SK-N-SH (cell line): ENCODE data around the gene KLF18. TPM values are rescaled to one million over a fixed set of nuclear protein-coding genes. Genes with fewer than 3 reads are reported as not detected.

Source experiments
- CTCF ChIA-PET: fragments of 300-600, 350-600 bp; formaldehyde crosslinking; extraction: SDS; loops from one replicate; lab custom pipeline; 2021; lab: Yijun Ruan, JAX
- POLR2A ChIA-PET: fragments of 350-600 bp; sonication (Branson Sonifier 250); formaldehyde crosslinking; extraction: SDS; loops from one replicate; lab custom pipeline; 2020; ENCODE audit warnings: antibody characterized with exemption, inconsistent platforms; lab: Yijun Ruan, JAX
- DNase-seq: peaks from one replicate; pipeline ENCODE4 v3.0.0; 2012
- H2AFZ ChIP-seq: fragments of 200-600 bp; sonication (generic); 2 replicates; pipeline ENCODE4 v1.8.1; 2016; ENCODE audit warnings: antibody characterized with exemption, mild to moderate bottlenecking, low read depth
- H3F3A ChIP-seq: fragments of 200-600 bp; sonication (generic); replicated peaks from 2 replicates; pipeline ENCODE3; 2016; ENCODE audit warnings: antibody characterized with exemption, mild to moderate bottlenecking; ENCODE audit not compliant: insufficient read depth
- H3K27ac ChIP-seq, 2 experiments: fragments of 200-500 bp in 1 of 2; fragments of 200-600 bp in 1 of 2; sonication (Bioruptor generic) in 1 of 2; sonication (generic), shearing (Covaris generic) in 1 of 2; 2 replicates each; pipeline versions ENCODE4 v1.5.1 to v1.6.1; 2014 to 2016; ENCODE audit warnings: low read depth in 2 of 2, inconsistent platforms in 1 of 2, low read length in 1 of 2, mild to moderate bottlenecking in 1 of 2, mixed read lengths in 1 of 2
- H3K27me3 ChIP-seq: fragments of 200-600 bp; sonication (generic), shearing (Covaris generic); 2 replicates; pipeline ENCODE4 v1.6.1; 2016; ENCODE audit warnings: mixed run types; ENCODE audit not compliant: insufficient read depth
- H3K36me3 ChIP-seq, 2 experiments: fragments of 200-500 bp in 1 of 2; fragments of 200-600 bp in 1 of 2; sonication (Bioruptor generic) in 1 of 2; sonication (generic) in 1 of 2; replicated peaks in 1 of 2; 2 replicates each; pipeline versions ENCODE3 to v1.5.1; 2014 to 2016; ENCODE audit warnings: low read length in 1 of 2, mild to moderate bottlenecking in 1 of 2; ENCODE audit not compliant: insufficient read depth in 2 of 2, control insufficient read depth in 1 of 2
- H3K4me1 ChIP-seq, 2 experiments: fragments of 200-500 bp in 1 of 2; fragments of 200-600 bp in 1 of 2; sonication (Bioruptor generic) in 1 of 2; sonication (generic), shearing (Covaris generic) in 1 of 2; 2 replicates each; pipeline versions ENCODE4 v1.5.1 to v1.6.1; 2014 to 2016; ENCODE audit warnings: low read depth in 1 of 2, low read length in 1 of 2, mixed run types in 1 of 2; ENCODE audit not compliant: insufficient read depth in 2 of 2, control insufficient read depth in 1 of 2
- H3K4me2 ChIP-seq: fragments of 200-600 bp; sonication (generic), shearing (Covaris generic); 2 replicates; pipeline ENCODE4 v1.6.1; 2017; ENCODE audit warnings: mixed run types
- H3K4me3 ChIP-seq, 2 experiments: fragments of 200-500 bp in 1 of 2; fragments of 200-600 bp in 1 of 2; sonication (Bioruptor generic) in 1 of 2; sonication (generic), shearing (Covaris generic) in 1 of 2; 2 replicates each; pipeline versions ENCODE4 v1.5.1 to v1.8.1; 2014 to 2016; ENCODE audit warnings: low read depth in 2 of 2, inconsistent platforms in 1 of 2, low read length in 1 of 2, mild to moderate bottlenecking in 1 of 2, mixed read lengths in 1 of 2, moderate library complexity in 1 of 2
- H3K79me2 ChIP-seq: fragments of 200-600 bp; sonication (generic); 2 replicates; pipeline ENCODE4 v1.8.1; 2017; ENCODE audit warnings: mild to moderate bottlenecking; ENCODE audit not compliant: insufficient read depth
- H3K9ac ChIP-seq: fragments of 200-600 bp; sonication (generic); 2 replicates; pipeline ENCODE4 v1.6.1; 2017; ENCODE audit warnings: mixed run types
- H3K9me2 ChIP-seq: fragments of 200-600 bp; sonication (generic); 2 replicates; pipeline ENCODE4 v1.6.1; 2017; ENCODE audit warnings: mixed run types
- H3K9me3 ChIP-seq: fragments of 200-600 bp; sonication (generic); 2 replicates; pipeline ENCODE4 v1.6.1; 2017; ENCODE audit warnings: mixed run types, mild to moderate bottlenecking, moderate library complexity
- H4K20me1 ChIP-seq: fragments of 200-600 bp; sonication (generic); 2 replicates; pipeline ENCODE4 v1.6.1; 2017; ENCODE audit warnings: mild to moderate bottlenecking, mixed run types; ENCODE audit not compliant: insufficient read depth
- CHD2 ChIP-seq: fragments of 150-350 bp; IDR thresholded peaks from 2 replicates; pipeline ENCODE4 v1.6.1; 2018; ENCODE audit warnings: low read length; ENCODE audit not compliant: partially characterized antibody
- EZH2phosphoT487 ChIP-seq: fragments of 200-600 bp; sonication (generic); IDR thresholded peaks from 2 replicates; pipeline ENCODE4 v1.6.1; 2017; ENCODE audit warnings: low read depth, mixed run types, mild to moderate bottlenecking, antibody characterized with exemption, moderate library complexity, borderline replicate concordance
- FOSL2 ChIP-seq: IDR thresholded peaks from 2 replicates; pipeline ENCODE4 v1.4.0; 2012; ENCODE audit warnings: low read depth, mild to moderate bottlenecking, moderate library complexity, borderline replicate concordance
- FOXJ3 ChIP-seq: sonication (generic); formaldehyde crosslinking; IDR thresholded peaks from 2 replicates; pipeline ENCODE4 v1.5.1; 2020; ENCODE audit warnings: mild to moderate bottlenecking, missing genetic modification reagents
- FOXM1 ChIP-seq: IDR thresholded peaks from 2 replicates; pipeline ENCODE4 v1.4.0; 2012; ENCODE audit warnings: low read depth, mild to moderate bottlenecking
- GATA2 ChIP-seq: sonication (generic); formaldehyde crosslinking; IDR thresholded peaks from 2 replicates; pipeline ENCODE4 v1.5.0; 2020; ENCODE audit warnings: mild to moderate bottlenecking, missing genetic modification reagents
- IRF3 ChIP-seq: fragments of 150-350 bp; IDR thresholded peaks from 2 replicates; pipeline ENCODE4 v1.6.1; 2016; ENCODE audit warnings: mild to moderate bottlenecking, low read depth, low read length
- JUND ChIP-seq: IDR thresholded peaks from 2 replicates; pipeline ENCODE4 v1.4.0; 2012
- MEF2A ChIP-seq: IDR thresholded peaks from 2 replicates; pipeline ENCODE4 v1.4.0; 2012; ENCODE audit warnings: low read depth, borderline replicate concordance
- MXI1 ChIP-seq: IDR thresholded peaks from 2 replicates; pipeline ENCODE4 v1.6.1; 2012; ENCODE audit warnings: mild to moderate bottlenecking, low read depth, low read length, improper control_type of control experiment
- RCOR1 ChIP-seq: fragments of 150-350 bp; IDR thresholded peaks from 2 replicates; pipeline ENCODE4 v1.6.1; 2017; ENCODE audit warnings: antibody characterized with exemption, low read length
- RXRA ChIP-seq: IDR thresholded peaks from 2 replicates; pipeline ENCODE4 v1.4.0; 2012; ENCODE audit warnings: low read depth, mild to moderate bottlenecking, borderline replicate concordance
- SIN3A ChIP-seq: IDR thresholded peaks from 2 replicates; pipeline ENCODE4 v1.6.1; 2012; ENCODE audit warnings: low read depth, mild to moderate bottlenecking, low read length, moderate library complexity, borderline replicate concordance
- TAF1 ChIP-seq: IDR thresholded peaks from 2 replicates; pipeline ENCODE4 v1.6.1; 2012; ENCODE audit warnings: low read depth, mild to moderate bottlenecking, low read length, moderate library complexity, borderline replicate concordance
- TCF12 ChIP-seq: IDR thresholded peaks from 2 replicates; pipeline ENCODE4 v1.4.0; 2012
- YY1 ChIP-seq: IDR thresholded peaks from 2 replicates; pipeline ENCODE4 v1.4.0; 2012; ENCODE audit warnings: low read depth, mild to moderate bottlenecking
- WGBS: methylation state at CpG from one replicate; pipeline ENCODE4 v1.1.6; 2017; ENCODE audit warnings: low lambda C conversion rate; 5-methylcytosine and 5-hydroxymethylcytosine counted together
- polyA plus RNA-seq, 3 experiments: library from polyadenylated mRNA; depleted of rRNA; stranded (reverse); fragments of >200 nt; gene quantifications; 2 replicates each; pipeline ENCODE4 v1.2.3, GENCODE V29; 2012
- TF ChIP-seq, protein P1 (sequence below): IDR thresholded peaks from 2 replicates; pipeline ENCODE4; 2012

KLF18 gene
- polyA plus RNA-seq, 1 of the 3 experiments (the other 2 are of a cell fraction) = not detected

- H3K4me2 ChIP-seq = no peak overlapping the region
- no peak overlapping the region for H3K9ac ChIP-seq
- DNase-seq = no peak
- no peaks in the 10 kb centered on the region for H3K27me3 ChIP-seq
- no peaks in the 10 kb centered on the region for H4K20me1 ChIP-seq
- H3K9me2 ChIP-seq = no peaks in the 10 kb centered on the region
- POLR2A ChIA-PET = no interaction called here
- WGBS = 20% methylated on average over 1 of the region's 1 CpG
- no peak for TF ChIP-seq GATA2 (CRISPR knock-in tag)
- TF ChIP-seq MEF2A = no peak
- TF ChIP-seq MXI1 = no peak
- TF ChIP-seq JUND = no peak
- TF ChIP-seq TCF12 = no peak
- TF ChIP-seq YY1 = no peak
- no peak for TF ChIP-seq SIN3A
- TF ChIP-seq FOXJ3 = no peak
- H3K27ac ChIP-seq = no peak overlapping the region
- no peaks in the 10 kb centered on the region for H3K9me3 ChIP-seq
- H3K4me1 ChIP-seq = peaks cover 0 to 16% of the 10 kb centered on the region in 2 experiments; a peak in 1 of 4 replicates
- H3F3A ChIP-seq = no peaks in the 10 kb centered on the region
- no peaks in the 10 kb centered on the region for H3K36me3 ChIP-seq
- CTCF ChIA-PET = no interaction called here
- no peak overlapping the region for H2AFZ ChIP-seq
- no peak overlapping the region for H3K4me3 ChIP-seq
- no peaks in the 10 kb centered on the region for H3K79me2 ChIP-seq
Observed at GRCh38 chr1:44152692-44153091, 11.3 kb upstream of the KLF18 start.

- Histone ChIP-seq H3K4me3 (no peak overlapping the region), H3K9me2 (no peaks in the 10 kb centered on the region), H2AFZ (no peak overlapping the region), H3K79me2 (no peaks in the 10 kb centered on the region), H3K27me3 (no peaks in the 10 kb centered on the region), H3F3A (no peaks in the 10 kb centered on the region), H3K27ac (no peak overlapping the region), H3K36me3 (no peaks in the 10 kb centered on the region), H3K9ac (no peak overlapping the region), H3K4me1 (peaks cover 0 to 16% of the 10 kb centered on the region in 2 experiments; a peak in 1 of 4 replicates), H4K20me1 (no peaks in the 10 kb centered on the region), H3K9me3 (no peaks in the 10 kb centered on the region), H3K4me2 (no peak overlapping the region; the same call in 1 of the 2 replicates)
- CTCF ChIA-PET = interaction anchor here (1.1 kb wide), 1 partner anchor 443 kb away, joined by 3 read pairs; no protein-coding TSS in a partner anchor
- no peak for DNase-seq
- WGBS = 8% methylated on average over 1 of the region's 1 CpG
- POLR2A ChIA-PET = no interaction called here
- TF ChIP-seq GATA2 (CRISPR knock-in tag) (no peak), IRF3 (no peak), FOSL2 (no peak), TAF1 (no peak), FOXJ3 (no peak), FOXM1 (no peak), RXRA (no peak), CHD2 (no peak), RCOR1 (no peak), EZH2phosphoT487 (no peak)
- TF ChIP-seq, protein P1, sequence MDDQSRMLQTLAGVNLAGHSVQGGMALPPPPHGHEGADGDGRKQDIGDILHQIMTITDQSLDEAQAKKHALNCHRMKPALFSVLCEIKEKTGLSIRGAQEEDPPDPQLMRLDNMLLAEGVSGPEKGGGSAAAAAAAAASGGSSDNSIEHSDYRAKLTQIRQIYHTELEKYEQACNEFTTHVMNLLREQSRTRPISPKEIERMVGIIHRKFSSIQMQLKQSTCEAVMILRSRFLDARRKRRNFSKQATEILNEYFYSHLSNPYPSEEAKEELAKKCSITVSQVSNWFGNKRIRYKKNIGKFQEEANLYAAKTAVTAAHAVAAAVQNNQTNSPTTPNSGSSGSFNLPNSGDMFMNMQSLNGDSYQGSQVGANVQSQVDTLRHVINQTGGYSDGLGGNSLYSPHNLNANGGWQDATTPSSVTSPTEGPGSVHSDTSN = no peak
Observed at GRCh38 chr1:44151808-44152207, 10.4 kb upstream of the KLF18 start.
